GM12874 (cell line): ENCODE results near the gene CAMK2B.

Experiments
- TF ChIP-seq, protein P1 (sequence below): IDR thresholded peaks from 2 replicates; pipeline ENCODE4 v1.5.1; 2011; ENCODE audit warnings: low read depth, mild to moderate bottlenecking, control low read depth, low read length, moderate library complexity; ENCODE audit not compliant: insufficient read depth

Gene CAMK2B

GRCh38 chr7:44268671-44269070 is 56.7 kb downstream of the CAMK2B start:
- TF ChIP-seq, protein P1, sequence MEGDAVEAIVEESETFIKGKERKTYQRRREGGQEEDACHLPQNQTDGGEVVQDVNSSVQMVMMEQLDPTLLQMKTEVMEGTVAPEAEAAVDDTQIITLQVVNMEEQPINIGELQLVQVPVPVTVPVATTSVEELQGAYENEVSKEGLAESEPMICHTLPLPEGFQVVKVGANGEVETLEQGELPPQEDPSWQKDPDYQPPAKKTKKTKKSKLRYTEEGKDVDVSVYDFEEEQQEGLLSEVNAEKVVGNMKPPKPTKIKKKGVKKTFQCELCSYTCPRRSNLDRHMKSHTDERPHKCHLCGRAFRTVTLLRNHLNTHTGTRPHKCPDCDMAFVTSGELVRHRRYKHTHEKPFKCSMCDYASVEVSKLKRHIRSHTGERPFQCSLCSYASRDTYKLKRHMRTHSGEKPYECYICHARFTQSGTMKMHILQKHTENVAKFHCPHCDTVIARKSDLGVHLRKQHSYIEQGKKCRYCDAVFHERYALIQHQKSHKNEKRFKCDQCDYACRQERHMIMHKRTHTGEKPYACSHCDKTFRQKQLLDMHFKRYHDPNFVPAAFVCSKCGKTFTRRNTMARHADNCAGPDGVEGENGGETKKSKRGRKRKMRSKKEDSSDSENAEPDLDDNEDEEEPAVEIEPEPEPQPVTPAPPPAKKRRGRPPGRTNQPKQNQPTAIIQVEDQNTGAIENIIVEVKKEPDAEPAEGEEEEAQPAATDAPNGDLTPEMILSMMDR, result no peak

- TF ChIP-seq, protein P1, result no peak
Measured at GRCh38 chr7:44267719-44268421, 57.5 kb downstream of the CAMK2B start.

- TF ChIP-seq, protein P1, result no peak
Measured at GRCh38 chr7:44267178-44267577, 58.2 kb downstream of the CAMK2B start.

DNA sequence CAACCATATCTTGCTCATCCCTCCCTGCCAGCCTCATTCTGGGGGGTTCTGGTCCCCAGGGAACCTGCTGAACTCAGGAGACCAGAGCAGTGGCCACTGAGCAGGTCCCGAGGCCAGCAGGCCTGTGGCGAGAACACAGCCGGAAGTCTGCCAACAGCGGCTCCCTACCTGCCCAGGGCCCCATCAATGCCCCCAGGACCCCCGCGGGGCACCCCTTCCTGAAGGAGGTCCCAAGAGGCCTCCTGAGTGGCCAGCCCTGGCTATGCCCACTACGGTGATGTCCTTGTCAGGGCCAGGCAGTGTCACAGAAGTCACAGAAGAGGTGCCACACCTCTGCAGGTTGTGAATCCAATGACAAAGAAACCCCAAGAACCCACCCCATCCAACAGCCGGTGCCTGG is 58.9 kb downstream of the CAMK2B start:
- TF ChIP-seq, protein P1, result no peak

DNA sequence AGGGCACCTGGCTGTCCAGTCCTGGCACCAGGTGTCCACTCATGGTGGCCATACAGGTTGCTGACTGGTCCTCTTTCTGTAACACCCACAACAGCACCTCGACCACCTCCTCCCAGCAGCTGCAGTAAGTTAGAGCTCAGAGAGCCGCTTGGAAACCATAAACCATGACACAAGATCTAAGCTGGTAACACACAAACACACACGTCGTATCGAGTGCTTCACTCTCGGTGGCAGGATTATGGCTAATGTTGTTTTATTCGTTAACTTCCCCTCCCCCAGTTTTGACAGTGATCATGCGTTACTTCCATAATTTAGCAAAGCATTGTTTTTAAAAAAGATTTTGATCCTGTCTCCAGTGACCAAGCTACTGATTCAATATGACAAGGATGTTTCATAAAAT is 59.7 kb downstream of the CAMK2B start:
- TF ChIP-seq, protein P1, result no peak

DNA sequence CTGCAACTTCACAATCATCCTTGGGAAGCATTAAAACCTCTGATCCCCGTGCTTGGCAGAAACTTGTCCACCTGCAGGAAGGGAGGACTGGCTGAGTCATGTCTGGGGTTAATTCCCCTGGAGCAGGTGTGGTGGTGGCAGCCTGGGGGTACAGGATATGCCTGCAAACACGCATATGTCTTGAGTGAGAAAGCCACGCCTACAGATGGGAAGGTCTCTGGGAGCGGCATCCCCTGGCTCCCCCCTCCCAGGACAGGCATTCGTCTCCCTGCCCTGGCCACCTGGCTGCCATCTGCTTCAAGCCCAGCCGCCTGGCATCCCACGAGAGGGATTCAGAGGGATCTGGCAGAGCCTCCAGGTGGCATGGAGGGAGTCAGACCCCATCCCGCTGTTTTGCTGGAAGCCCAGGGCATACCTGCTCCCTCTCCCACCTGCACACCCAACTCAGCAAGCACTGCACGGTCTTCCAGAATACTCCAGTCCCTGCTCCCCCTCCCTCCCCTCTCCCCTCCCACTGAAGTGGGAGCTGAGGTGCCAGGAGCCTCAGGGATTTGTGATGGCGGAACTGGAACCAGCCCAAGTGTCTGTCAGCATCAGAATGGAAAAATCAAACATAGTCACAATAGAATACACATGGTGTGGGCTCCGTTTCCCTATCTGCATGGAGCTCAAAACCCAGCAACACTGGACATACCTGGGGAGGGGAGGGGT is 61.0 kb downstream of the CAMK2B start:
- TF ChIP-seq, protein P1, result no peak

- TF ChIP-seq, protein P1, result no peak
Measured at GRCh38 chr7:44263326-44264082, 61.9 kb downstream of the CAMK2B start.
